ENCODE measurements around the gene STAT3.
"Not testable (repeated sequence)": the region's sequence is repeated elsewhere in the genome, so short reads cannot be mapped to it uniquely, and the experiment has no call there.

Gene STAT3

GRCh38 chr17:42407289-42407836, 19.1 kb upstream of the STAT3 start:
- H3K9me3 ChIP-seq (ENCODE audit: control insufficient read depth in 1 of 2, low read length in 2 of 2) = no peaks in the 10 kb centered on the region
- H3K27me3 ChIP-seq (ENCODE audit: low read depth, low read length) = no peaks in the 10 kb centered on the region
- peaks cover 29 to 82% of the 10 kb centered on the region in 2 donors for H3K4me1 ChIP-seq (ENCODE audit: control insufficient read depth in 1 of 2, insufficient read depth in 2 of 2, low read length in 2 of 2)
- H3K36me3 ChIP-seq (ENCODE audit: control insufficient read depth in 1 of 2, insufficient read depth in 2 of 2, low read length in 2 of 2) = peaks cover 5 to 26% of the 10 kb centered on the region in 2 donors
- peak overlapping the region in 1 of 2 donors; percentile 11 for H3K4me3 ChIP-seq (ENCODE audit: low read depth in 1 of 2, low read length in 2 of 2)
- H3K27ac ChIP-seq (ENCODE audit: low read length) = peak overlapping the region; percentile 60

DNA sequence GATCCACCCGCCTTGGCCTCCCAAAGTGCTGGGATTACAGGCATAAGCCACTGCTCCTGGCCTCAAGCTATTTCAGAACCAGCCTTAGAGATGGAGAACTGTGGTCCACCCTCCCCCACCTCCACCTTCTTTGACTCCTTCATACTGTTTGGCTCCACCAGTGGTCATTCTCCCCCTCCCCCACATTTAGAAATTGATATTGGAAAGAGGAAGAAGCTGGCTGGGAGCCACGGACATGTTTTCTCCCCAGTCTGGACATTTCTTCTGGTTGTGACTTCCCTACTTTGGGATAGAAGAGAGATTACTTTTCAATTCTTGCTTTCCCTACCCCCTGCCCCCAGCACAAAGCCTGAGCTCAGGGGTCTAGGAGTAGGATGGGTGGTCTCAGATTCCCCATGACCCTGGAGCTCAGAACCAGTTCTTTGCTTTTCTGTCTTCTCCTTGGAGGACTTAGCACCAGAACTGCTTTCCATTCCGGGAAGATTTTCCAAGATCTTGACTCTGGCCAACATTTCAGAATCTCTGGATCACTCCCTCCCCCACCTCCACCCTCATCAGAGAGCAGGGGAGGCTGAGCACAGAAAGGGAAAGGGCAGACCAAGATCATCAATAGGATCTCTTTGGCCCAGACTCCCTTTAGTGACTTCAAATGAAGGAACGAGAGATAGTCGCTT, 18.5 kb upstream of the STAT3 start:
- Histone ChIP-seq H3K4me1 (ENCODE audit: control insufficient read depth in 1 of 2, insufficient read depth in 2 of 2, low read length in 2 of 2) (peaks cover 26 to 81% of the 10 kb centered on the region in 2 donors), H3K4me3 (ENCODE audit: low read depth in 1 of 2, low read length in 2 of 2) (peak overlapping the region in 1 of 2 donors; percentile 16), H3K9me3 (ENCODE audit: control insufficient read depth in 1 of 2, low read length in 2 of 2) (no peaks in the 10 kb centered on the region), H3K27ac (ENCODE audit: low read length) (peak overlapping the region; percentile 60), H3K36me3 (ENCODE audit: control insufficient read depth in 1 of 2, insufficient read depth in 2 of 2, low read length in 2 of 2) (peaks cover 5 to 26% of the 10 kb centered on the region in 2 donors), H3K27me3 (ENCODE audit: low read depth, low read length) (no peaks in the 10 kb centered on the region)

DNA sequence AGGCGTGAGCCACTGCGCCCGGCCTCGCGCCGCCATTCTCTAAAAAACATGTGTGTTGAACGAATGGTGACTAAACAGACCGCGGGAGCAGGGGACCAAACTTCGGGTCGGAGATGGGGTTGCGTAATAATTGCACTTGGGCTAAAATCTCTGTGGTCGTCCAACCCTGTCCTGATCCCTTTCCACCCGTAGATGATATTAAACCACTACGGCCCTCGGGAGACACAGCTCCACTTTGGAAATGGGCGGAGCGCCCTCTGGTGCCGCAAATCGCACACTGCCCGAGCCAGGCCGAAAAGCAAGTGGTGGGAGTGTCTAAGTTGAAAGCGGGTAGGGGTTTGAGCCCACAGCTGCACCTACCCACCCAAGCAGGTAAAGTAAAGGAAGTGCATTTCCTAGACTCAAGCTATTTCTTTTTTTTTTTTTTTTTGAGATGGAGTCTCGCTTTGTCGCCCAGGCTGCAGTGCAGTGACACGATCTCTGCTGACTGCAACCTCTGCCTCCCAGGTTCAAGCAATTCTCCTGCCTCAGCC, 17.8 kb upstream of the STAT3 start:
- no peak overlapping the region for H3K4me3 ChIP-seq (ENCODE audit: low read depth in 1 of 2, low read length in 2 of 2)
- H3K27ac ChIP-seq (ENCODE audit: low read length) = no peak overlapping the region
- peaks cover 5 to 26% of the 10 kb centered on the region in 2 donors for H3K36me3 ChIP-seq (ENCODE audit: control insufficient read depth in 1 of 2, insufficient read depth in 2 of 2, low read length in 2 of 2)
- no peaks in the 10 kb centered on the region for H3K9me3 ChIP-seq (ENCODE audit: control insufficient read depth in 1 of 2, low read length in 2 of 2)
- H3K4me1 ChIP-seq (ENCODE audit: control insufficient read depth in 1 of 2, insufficient read depth in 2 of 2, low read length in 2 of 2) = peaks cover 21 to 76% of the 10 kb centered on the region in 2 donors
- no peaks in the 10 kb centered on the region for H3K27me3 ChIP-seq (ENCODE audit: low read depth, low read length)

DNA sequence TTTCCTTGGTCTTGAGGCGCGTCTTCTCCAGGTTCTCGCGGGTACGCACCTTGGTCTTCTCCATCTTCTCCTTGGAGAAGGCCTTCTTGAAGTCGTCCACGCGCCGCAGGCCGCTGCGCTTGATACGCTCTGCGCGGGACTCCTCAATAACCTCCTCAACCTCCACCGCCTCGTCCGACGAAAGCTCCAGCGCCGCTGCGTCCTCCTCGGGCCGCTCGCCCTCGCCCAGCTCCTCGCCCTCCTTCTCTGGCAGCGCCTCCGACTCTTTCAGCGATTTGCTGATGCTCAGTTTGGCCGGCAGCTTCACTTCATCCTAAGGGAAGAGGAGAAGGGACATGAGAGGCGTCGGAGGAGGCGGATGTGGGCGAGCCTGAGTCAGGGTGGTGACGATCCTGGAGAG, 16.8 kb upstream of the STAT3 start:
- peaks cover 20 to 76% of the 10 kb centered on the region in 2 donors for H3K4me1 ChIP-seq (ENCODE audit: control insufficient read depth in 1 of 2, insufficient read depth in 2 of 2, low read length in 2 of 2)
- no peaks in the 10 kb centered on the region for H3K27me3 ChIP-seq (ENCODE audit: low read depth, low read length)
- no peak overlapping the region for H3K27ac ChIP-seq (ENCODE audit: low read length)
- no peaks in the 10 kb centered on the region for H3K9me3 ChIP-seq (ENCODE audit: control insufficient read depth in 1 of 2, low read length in 2 of 2)
- H3K36me3 ChIP-seq (ENCODE audit: control insufficient read depth in 1 of 2, insufficient read depth in 2 of 2, low read length in 2 of 2) = peaks cover 5 to 26% of the 10 kb centered on the region in 2 donors
- no peak overlapping the region for H3K4me3 ChIP-seq (ENCODE audit: low read depth in 1 of 2, low read length in 2 of 2)

- Histone ChIP-seq H3K4me1 (ENCODE audit: control insufficient read depth in 1 of 2, insufficient read depth in 2 of 2, low read length in 2 of 2) (peaks cover 15 to 71% of the 10 kb centered on the region in 2 donors), H3K4me3 (ENCODE audit: low read depth in 1 of 2, low read length in 2 of 2) (no peak overlapping the region), H3K36me3 (ENCODE audit: control insufficient read depth in 1 of 2, insufficient read depth in 2 of 2, low read length in 2 of 2) (peaks cover 5 to 26% of the 10 kb centered on the region in 2 donors), H3K27ac (ENCODE audit: low read length) (no peak overlapping the region), H3K9me3 (ENCODE audit: control insufficient read depth in 1 of 2, low read length in 2 of 2) (no peaks in the 10 kb centered on the region), H3K27me3 (ENCODE audit: low read depth, low read length) (no peaks in the 10 kb centered on the region)
These were observed 16.2 kb upstream of the STAT3 start for GRCh38 chr17:42404326-42405055.

DNA sequence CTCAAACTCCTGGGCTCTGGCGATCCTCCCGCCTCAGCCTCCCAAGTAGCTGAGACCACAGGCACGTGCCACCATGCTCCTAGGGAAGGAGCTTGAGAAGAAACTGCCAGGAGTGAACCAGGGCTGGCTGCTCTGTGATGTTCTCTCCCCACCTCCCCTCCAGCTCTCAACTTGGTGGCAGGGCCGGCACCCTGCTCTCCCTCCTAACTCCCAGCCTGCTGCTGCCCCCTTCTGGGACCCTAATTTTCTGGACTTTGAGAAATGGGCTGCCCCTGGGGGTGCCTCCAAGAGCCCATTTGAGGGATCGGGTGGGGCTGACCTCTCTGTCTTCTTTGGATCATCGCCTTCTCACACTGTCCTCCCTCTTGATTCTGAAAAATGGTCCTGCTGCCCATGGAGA, 14.9 kb upstream of the STAT3 start:
- Histone ChIP-seq H3K9me3 (ENCODE audit: control insufficient read depth in 1 of 2, low read length in 2 of 2) (no peaks in the 10 kb centered on the region), H3K36me3 (ENCODE audit: control insufficient read depth in 1 of 2, insufficient read depth in 2 of 2, low read length in 2 of 2) (peaks cover 5 to 26% of the 10 kb centered on the region in 2 donors), H3K4me1 (ENCODE audit: control insufficient read depth in 1 of 2, insufficient read depth in 2 of 2, low read length in 2 of 2) (peaks cover 15 to 64% of the 10 kb centered on the region in 2 donors), H3K4me3 (ENCODE audit: low read depth in 1 of 2, low read length in 2 of 2) (no peak overlapping the region), H3K27ac (ENCODE audit: low read length) (no peak overlapping the region), H3K27me3 (ENCODE audit: low read depth, low read length) (no peaks in the 10 kb centered on the region)

GRCh38 chr17:42402117-42402516, 13.9 kb upstream of the STAT3 start:
- peaks cover 5 to 26% of the 10 kb centered on the region in 2 donors for H3K36me3 ChIP-seq (ENCODE audit: control insufficient read depth in 1 of 2, insufficient read depth in 2 of 2, low read length in 2 of 2)
- no peaks in the 10 kb centered on the region for H3K9me3 ChIP-seq (ENCODE audit: control insufficient read depth in 1 of 2, low read length in 2 of 2)
- H3K27me3 ChIP-seq (ENCODE audit: low read depth, low read length) = no peaks in the 10 kb centered on the region
- no peak overlapping the region for H3K4me3 ChIP-seq (ENCODE audit: low read depth in 1 of 2, low read length in 2 of 2)
- peak overlapping the region; percentile 59 for H3K27ac ChIP-seq (ENCODE audit: low read length)
- peaks cover 5 to 54% of the 10 kb centered on the region in 2 donors for H3K4me1 ChIP-seq (ENCODE audit: control insufficient read depth in 1 of 2, insufficient read depth in 2 of 2, low read length in 2 of 2)

DNA sequence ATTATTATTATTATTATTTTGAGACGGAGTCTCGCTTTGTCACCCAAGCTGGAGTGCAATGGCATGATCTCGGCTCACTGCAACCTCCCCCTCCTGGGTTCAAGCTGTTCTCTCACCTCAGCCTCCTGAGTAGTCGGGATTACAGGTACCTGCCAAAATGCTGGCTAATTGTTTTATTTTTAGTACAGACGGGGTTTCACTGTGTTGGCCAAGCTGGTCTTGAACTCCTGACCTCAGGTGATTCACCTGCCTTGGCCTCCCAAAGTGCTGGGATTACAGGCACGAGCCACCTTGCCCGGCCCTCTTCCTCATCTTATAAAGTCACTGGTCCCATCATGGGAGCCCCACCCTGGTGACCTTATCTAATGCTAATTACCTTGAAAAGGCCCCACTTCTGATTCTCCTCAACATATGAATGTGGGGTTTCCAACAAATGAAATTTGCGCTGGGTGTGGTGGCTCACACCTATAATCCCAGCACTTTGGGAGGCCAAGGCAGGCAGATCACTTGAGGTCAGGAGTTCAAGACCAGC, 12.7 kb upstream of the STAT3 start:
- H3K9me3 ChIP-seq (ENCODE audit: control insufficient read depth in 1 of 2, low read length in 2 of 2); H3K27ac ChIP-seq (ENCODE audit: low read length); H3K4me3 ChIP-seq (ENCODE audit: low read depth in 1 of 2, low read length in 2 of 2); H3K27me3 ChIP-seq (ENCODE audit: low read depth, low read length): not testable (repeated sequence)
- Histone ChIP-seq H3K36me3 (ENCODE audit: control insufficient read depth in 1 of 2, insufficient read depth in 2 of 2, low read length in 2 of 2) (peaks cover 5 to 26% of the 10 kb centered on the region in 2 donors), H3K4me1 (ENCODE audit: control insufficient read depth in 1 of 2, insufficient read depth in 2 of 2, low read length in 2 of 2) (peaks cover 0 to 42% of the 10 kb centered on the region in 2 donors)

GRCh38 chr17:42399948-42400843, 12.0 kb upstream of the STAT3 start:
- no peaks in the 10 kb centered on the region for H3K9me3 ChIP-seq (ENCODE audit: control insufficient read depth in 1 of 2, low read length in 2 of 2)
- H3K4me1 ChIP-seq (ENCODE audit: control insufficient read depth in 1 of 2, insufficient read depth in 2 of 2, low read length in 2 of 2) = peaks cover 0 to 36% of the 10 kb centered on the region in 2 donors
- no peak overlapping the region for H3K27ac ChIP-seq (ENCODE audit: low read length)
- H3K36me3 ChIP-seq (ENCODE audit: control insufficient read depth in 1 of 2, insufficient read depth in 2 of 2, low read length in 2 of 2) = peaks cover 5 to 26% of the 10 kb centered on the region in 2 donors
- H3K27me3 ChIP-seq (ENCODE audit: low read depth, low read length) = no peaks in the 10 kb centered on the region
- no peak overlapping the region for H3K4me3 ChIP-seq (ENCODE audit: low read depth in 1 of 2, low read length in 2 of 2)

DNA sequence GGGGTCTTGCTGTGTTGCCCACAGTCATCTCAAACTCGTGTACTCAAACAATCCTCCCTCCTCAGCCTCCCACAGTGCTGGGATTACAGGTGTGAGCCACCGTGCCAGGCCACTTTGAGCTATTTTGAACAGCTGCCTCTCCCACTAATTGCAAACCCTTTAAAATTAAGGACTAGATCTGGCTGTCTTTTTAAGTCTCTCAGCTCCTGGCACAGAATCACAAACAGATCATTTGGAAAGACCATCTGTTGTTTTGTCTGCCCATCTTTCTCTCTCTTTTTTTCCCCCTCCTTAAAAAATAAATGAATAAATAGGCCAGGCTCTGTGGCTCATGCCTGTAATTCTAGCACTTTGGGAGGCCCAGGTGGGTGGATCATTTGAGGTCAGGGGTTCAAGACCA, 10.9 kb upstream of the STAT3 start:
- no peak overlapping the region for H3K4me3 ChIP-seq (ENCODE audit: low read depth in 1 of 2, low read length in 2 of 2)
- H3K27me3 ChIP-seq (ENCODE audit: low read depth, low read length) = no peaks in the 10 kb centered on the region
- no peaks in the 10 kb centered on the region for H3K9me3 ChIP-seq (ENCODE audit: control insufficient read depth in 1 of 2, low read length in 2 of 2)
- H3K36me3 ChIP-seq (ENCODE audit: control insufficient read depth in 1 of 2, insufficient read depth in 2 of 2, low read length in 2 of 2) = peaks cover 4 to 15% of the 10 kb centered on the region in 2 donors
- no peak overlapping the region for H3K27ac ChIP-seq (ENCODE audit: low read length)
- H3K4me1 ChIP-seq (ENCODE audit: control insufficient read depth in 1 of 2, insufficient read depth in 2 of 2, low read length in 2 of 2) = peaks cover 0 to 26% of the 10 kb centered on the region in 2 donors
